HG03558 (cell line): ENCODE data around the gene APEX1.

ENCODE experiments used
- ATAC-seq: cut with Tn5 transposase; IDR thresholded peaks from one replicate; pipeline ENCODE4 v1.9.1; 2021; ENCODE audit warnings: moderate number of reproducible peaks; ENCODE audit not compliant: unreplicated experiment; ENCODE audit errors: extremely low read depth

Gene APEX1

GRCh38 chr14:20454516-20455354 lies at the start of gene APEX1, which contains the start of gene OSGEP:
Gene APEX1 (plus strand): TSS chr14:20455226. CDS start chr14:20455646, 420 bp downstream.
Gene OSGEP (minus strand): TSS chr14:20454812. CDS start chr14:20454683, 129 bp downstream.
- ATAC-seq = peak; percentile 68

DNA sequence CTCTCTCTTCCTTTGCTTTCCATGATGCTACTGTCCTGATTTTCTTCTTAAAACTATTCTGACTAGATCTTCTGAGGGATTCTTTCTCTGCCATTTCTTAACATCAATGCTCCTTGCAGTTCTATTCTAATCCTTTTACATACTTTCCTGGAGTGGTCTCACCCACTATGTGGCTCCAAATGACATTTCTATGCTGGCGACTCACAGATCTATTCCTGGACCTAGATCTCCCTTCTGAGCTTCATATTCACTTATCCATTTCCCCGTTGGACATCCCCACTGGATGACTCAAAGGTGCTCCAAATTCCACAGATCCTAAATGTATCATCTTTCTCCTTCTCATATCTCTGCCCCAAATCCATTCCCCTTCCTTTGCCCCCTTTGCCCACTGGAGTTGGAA lies 45.8 kb upstream of the APEX1 start:
- ATAC-seq = no peak

DNA sequence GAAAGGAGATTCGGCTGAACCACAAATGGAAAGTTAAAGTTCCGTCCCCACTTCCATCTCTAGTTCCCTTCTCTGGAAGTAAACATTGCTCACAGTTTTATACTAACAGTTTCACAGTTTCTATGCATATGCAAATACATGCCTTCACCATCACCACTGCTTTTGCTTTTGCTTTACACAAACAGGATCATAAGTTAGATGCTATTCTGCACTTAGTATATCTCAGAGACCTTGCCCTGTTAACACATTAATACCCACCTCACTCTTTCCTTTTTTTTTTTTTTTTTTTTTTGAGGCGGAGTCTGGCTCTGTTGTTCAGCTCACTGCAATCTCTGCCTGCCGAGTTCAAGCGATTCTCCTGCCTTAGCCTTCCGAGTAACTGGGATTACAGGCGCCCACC lies 42.6 kb upstream of the APEX1 start:
- peak; percentile 40 for ATAC-seq

DNA sequence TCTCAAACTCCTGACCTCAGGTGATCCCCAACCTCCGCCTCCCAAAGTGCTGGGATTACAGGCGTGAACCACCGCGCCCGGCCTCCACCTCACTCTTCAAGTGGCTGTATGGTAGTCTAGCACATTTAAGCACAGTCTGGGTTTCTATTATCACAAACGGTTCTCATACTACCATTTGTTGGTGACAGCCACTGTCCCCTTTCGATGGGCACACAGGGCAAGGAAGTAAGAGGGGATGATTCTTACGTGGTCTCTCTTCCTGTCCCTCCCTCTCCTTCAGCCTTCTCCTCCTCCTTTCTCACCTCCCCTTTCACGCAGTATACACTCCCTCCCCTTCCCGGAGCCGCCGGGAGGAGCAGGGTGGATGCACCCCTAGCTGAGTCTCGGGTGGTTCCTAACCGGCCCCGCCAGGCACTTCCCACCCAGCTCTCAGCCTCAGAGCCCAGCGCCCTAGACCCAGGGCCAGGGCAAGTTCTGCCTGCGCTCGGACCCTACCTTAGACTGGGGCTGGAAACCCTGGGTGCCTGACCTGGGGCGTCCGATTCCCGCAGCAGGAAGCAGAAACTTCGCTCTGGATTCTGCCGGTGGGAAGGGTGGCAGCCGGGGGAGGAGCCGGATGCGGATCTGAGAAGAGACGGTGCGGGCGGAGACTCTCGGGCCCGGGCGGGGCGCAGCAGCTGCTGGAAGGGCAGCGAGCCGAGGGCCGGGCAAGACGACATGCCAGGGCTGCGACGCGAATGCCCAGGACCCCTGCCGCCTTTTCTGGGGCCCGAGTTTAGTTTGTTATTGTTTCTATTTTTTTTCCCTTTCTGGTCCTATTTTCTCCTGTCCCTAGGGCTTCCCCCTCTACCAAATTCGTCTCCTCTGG lies 41.9 kb upstream of the APEX1 start, which contains the start of gene TEP1:
TSS of gene TEP1 (minus strand) at position 626 of the 868 bp plus-strand sequence. CDS start 5,062 bp downstream, outside the sequence.
- no peak for ATAC-seq

GRCh38 chr14:20413744-20414082 lies 41.3 kb upstream of the APEX1 start:
- ATAC-seq = no peak

GRCh38 chr14:20415782-20416206 lies 39.2 kb upstream of the APEX1 start:
- ATAC-seq = no peak

- ATAC-seq = no peak
Measured at GRCh38 chr14:20416223-20416622, 38.8 kb upstream of the APEX1 start.

DNA sequence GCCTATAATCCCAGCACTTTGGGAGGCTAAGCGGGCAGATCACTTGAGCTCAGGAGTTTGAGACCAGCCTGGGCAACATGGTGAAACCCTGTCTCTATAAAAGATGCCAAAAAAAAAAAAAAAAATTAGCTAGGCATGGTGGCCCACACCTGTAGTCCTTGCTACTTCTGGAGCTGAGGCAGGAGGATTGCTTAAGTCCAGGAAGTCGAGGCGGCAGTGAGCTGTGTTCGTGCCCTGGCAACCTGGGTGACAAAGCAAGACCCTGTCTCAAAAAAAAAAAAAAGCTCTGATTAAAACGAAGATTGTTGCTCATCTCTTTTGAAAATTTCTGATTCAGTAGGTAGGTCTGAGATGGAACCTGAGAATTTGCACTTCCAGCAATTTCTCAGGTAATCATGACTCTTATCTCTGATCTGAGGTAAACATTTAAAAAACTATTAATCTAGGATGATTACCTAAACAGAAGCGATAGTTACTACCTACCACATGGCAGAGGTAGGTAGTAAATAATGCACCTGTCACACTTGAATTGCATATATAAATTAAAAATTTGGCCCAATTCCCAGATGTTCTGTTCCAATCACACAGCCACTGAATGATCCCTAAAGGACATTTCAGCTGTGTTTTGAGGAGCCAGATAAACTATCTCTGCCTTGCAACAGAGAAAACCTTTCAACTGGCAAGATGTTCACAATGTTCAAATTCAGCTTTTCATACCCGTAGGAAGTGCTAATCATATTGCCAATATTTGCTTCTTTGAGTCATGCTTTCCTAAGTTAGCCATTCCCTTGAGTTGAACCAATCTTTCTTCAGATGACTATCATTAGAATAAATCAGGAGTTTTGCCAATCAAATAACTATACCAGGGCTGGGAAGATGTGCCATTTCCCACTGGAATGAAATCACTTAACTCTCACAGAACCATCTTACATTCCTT lies 37.5 kb upstream of the APEX1 start:
- ATAC-seq = no peak

- no peak for ATAC-seq
Measured at GRCh38 chr14:20418501-20418909, 36.5 kb upstream of the APEX1 start.

GRCh38 chr14:20419419-20419818 lies 35.6 kb upstream of the APEX1 start:
- no peak for ATAC-seq

- ATAC-seq = no peak
Measured at GRCh38 chr14:20421267-20421666, 33.8 kb upstream of the APEX1 start.

DNA sequence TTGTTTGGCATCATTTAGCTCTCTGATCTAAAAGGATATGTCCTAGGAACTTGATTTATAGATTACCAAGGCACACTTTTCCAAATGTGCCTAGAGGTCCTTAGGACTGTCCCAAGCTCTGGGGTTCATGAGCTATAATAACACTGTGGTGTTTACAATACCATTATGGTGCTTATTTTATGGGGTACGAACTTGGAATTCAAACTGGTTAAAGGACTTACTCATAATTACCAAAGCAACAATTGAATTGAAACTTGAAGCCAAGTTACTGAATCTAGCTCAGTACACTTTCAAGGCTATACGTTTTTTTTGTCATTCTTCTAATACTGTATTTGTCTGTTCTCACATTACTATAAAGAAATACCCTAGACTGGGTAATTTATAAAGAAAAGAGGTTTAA lies 32.1 kb upstream of the APEX1 start:
- ATAC-seq = no peak

DNA sequence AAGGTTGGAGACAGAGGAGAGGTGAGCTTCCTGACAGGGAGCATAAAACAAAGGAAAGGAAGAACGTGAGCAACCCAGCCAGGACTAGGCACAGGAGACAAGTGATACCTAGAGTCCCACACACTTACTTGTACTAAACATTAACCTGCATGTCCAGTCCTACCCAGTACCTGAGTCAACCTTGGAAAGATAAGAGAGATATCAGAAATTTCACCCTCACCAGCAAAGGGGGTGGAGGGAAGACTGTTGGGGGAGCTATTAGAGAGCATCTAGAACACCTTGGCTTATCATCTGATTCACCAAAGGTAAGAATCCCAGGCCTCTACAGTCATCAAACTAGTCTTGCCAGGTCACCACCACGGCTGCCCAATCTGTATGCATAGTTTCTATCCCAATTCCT lies 30.2 kb upstream of the APEX1 start:
- ATAC-seq = no peak

GRCh38 chr14:20427231-20428009 lies 27.6 kb upstream of the APEX1 start:
- peak; percentile 77 for ATAC-seq

GRCh38 chr14:20428010-20428365 lies 27.0 kb upstream of the APEX1 start:
- ATAC-seq = no peak

- ATAC-seq = no peak
Measured at GRCh38 chr14:20428802-20429201, 26.2 kb upstream of the APEX1 start.

GRCh38 chr14:20429801-20430669 lies 25.0 kb upstream of the APEX1 start:
- ATAC-seq = no peak
